Measurements from ENCODE around the gene AMBRA1.

The AMBRA1 gene

GRCh38 chr11:46616551-46617133, 22.8 kb upstream of the AMBRA1 start:
- TF ChIP-seq CTCF (IDR thresholded peaks at IDR 0.05; ENCODE audit: low read depth, low read length), result no peak
- in situ Hi-C loops (cut with HindIII; ENCODE audit: low sequenced_read_pairs), result no loop called here
- H3K4me3 ChIP-seq (ENCODE audit: low read depth, low read length), result peak overlapping the region; percentile 62
- peak; percentile 37 for DNase-seq (ENCODE audit: low read depth, low spot score)

GRCh38 chr11:46615756-46616155, 21.9 kb upstream of the AMBRA1 start:
- no peak for DNase-seq (ENCODE audit: low read depth, low spot score)
- no peak overlapping the region for H3K4me3 ChIP-seq (ENCODE audit: low read depth, low read length)
- TF ChIP-seq CTCF (IDR thresholded peaks at IDR 0.05; ENCODE audit: low read depth, low read length), result no peak
- in situ Hi-C loops (cut with HindIII; ENCODE audit: low sequenced_read_pairs), result no loop called here

GRCh38 chr11:46612326-46612725, 18.5 kb upstream of the AMBRA1 start:
- no peak for DNase-seq (ENCODE audit: low read depth, low spot score)
- no peak for TF ChIP-seq CTCF (IDR thresholded peaks at IDR 0.05; ENCODE audit: low read depth, low read length)
- H3K4me3 ChIP-seq (ENCODE audit: low read depth, low read length), result no peak overlapping the region
- in situ Hi-C loops (cut with HindIII; ENCODE audit: low sequenced_read_pairs), result no loop called here

GRCh38 chr11:46611526-46612304, 17.9 kb upstream of the AMBRA1 start:
- no peak for TF ChIP-seq CTCF (IDR thresholded peaks at IDR 0.05; ENCODE audit: low read depth, low read length)
- no peak for DNase-seq (ENCODE audit: low read depth, low spot score)
- in situ Hi-C loops (cut with HindIII; ENCODE audit: low sequenced_read_pairs), result no loop called here
- H3K4me3 ChIP-seq (ENCODE audit: low read depth, low read length), result no peak overlapping the region

- DNase-seq (ENCODE audit: low read depth, low spot score), result no peak
- in situ Hi-C loops (cut with HindIII; ENCODE audit: low sequenced_read_pairs), result no loop called here
- no peak for TF ChIP-seq CTCF (IDR thresholded peaks at IDR 0.05; ENCODE audit: low read depth, low read length)
- H3K4me3 ChIP-seq (ENCODE audit: low read depth, low read length), result no peak overlapping the region
These were observed 15.6 kb upstream of the AMBRA1 start for GRCh38 chr11:46609386-46609785.

- DNase-seq (ENCODE audit: low read depth, low spot score), result no peak
- TF ChIP-seq CTCF (IDR thresholded peaks at IDR 0.05; ENCODE audit: low read depth, low read length), result no peak
- in situ Hi-C loops (cut with HindIII; ENCODE audit: low sequenced_read_pairs), result no loop called here
- no peak overlapping the region for H3K4me3 ChIP-seq (ENCODE audit: low read depth, low read length)
These were observed 13.7 kb upstream of the AMBRA1 start for GRCh38 chr11:46607516-46607915.
